SJSA1 (cell line): ENCODE measurements around the gene LRRC8E. TPM values are rescaled to one million over a fixed set of nuclear protein-coding genes. Genes with fewer than 3 reads are reported as not detected.
A peak's percentile ranks its signal among the peaks of the same experiment; 100 is the strongest.

Experiments used
- DNase-seq, 2 experiments: peaks; one replicate each; pipeline ENCODE4 v3.0.0-alpha.2; 2015 to 2020; ENCODE audit warnings: low spot score in 2 of 2, low read depth in 1 of 2
- H3K27ac ChIP-seq: fragments of 250-450 bp; sonication (Bioruptor Pico); 2 replicates; pipeline ENCODE4 v1.5.1; 2020; ENCODE audit warnings: mild to moderate bottlenecking, moderate library complexity
- H3K27me3 ChIP-seq: fragments of 250-450 bp; sonication (Bioruptor Pico); replicated peaks from 2 replicates; pipeline ENCODE4 v1.5.1; 2020; ENCODE audit warnings: mild to moderate bottlenecking, moderate library complexity
- H3K36me3 ChIP-seq: fragments of 250-450 bp; sonication (Bioruptor Pico); 2 replicates; pipeline ENCODE4 v1.5.1; 2020; ENCODE audit warnings: mild to moderate bottlenecking
- H3K4me1 ChIP-seq: fragments of 250-450 bp; sonication (Bioruptor Pico); replicated peaks from 2 replicates; pipeline ENCODE4 v1.6.1; 2021; ENCODE audit warnings: mild to moderate bottlenecking
- H3K4me3 ChIP-seq: fragments of 250-450 bp; sonication (Bioruptor Pico); 2 replicates; pipeline ENCODE4 v1.5.1; 2020; ENCODE audit warnings: mild to moderate bottlenecking
- H3K9me3 ChIP-seq: fragments of 250-450 bp; sonication (Bioruptor Pico); replicated peaks from 2 replicates; pipeline ENCODE4 v1.5.1; 2020; ENCODE audit warnings: mild to moderate bottlenecking
- total RNA-seq: library from RNA; depleted of rRNA; stranded (reverse); fragments of >200 nt; shearing (Covaris generic); gene quantifications from 2 replicates; pipeline ENCODE4 v1.2.3, GENCODE V29; 2014

Gene LRRC8E
- total RNA-seq, 1 experiment from 2014 or later, result 2.1 TPM

GRCh38 chr19:7897292-7897691, 9.0 kb downstream of the LRRC8E start:
- no peak overlapping the region for H3K4me3 ChIP-seq
- DNase-seq, result no peak
- H3K9me3 ChIP-seq, result no peaks in the 10 kb centered on the region
- no peaks in the 10 kb centered on the region for H3K27me3 ChIP-seq
- no peak overlapping the region for H3K27ac ChIP-seq
- no peaks in the 10 kb centered on the region for H3K36me3 ChIP-seq
- no peaks in the 10 kb centered on the region for H3K4me1 ChIP-seq

DNA sequence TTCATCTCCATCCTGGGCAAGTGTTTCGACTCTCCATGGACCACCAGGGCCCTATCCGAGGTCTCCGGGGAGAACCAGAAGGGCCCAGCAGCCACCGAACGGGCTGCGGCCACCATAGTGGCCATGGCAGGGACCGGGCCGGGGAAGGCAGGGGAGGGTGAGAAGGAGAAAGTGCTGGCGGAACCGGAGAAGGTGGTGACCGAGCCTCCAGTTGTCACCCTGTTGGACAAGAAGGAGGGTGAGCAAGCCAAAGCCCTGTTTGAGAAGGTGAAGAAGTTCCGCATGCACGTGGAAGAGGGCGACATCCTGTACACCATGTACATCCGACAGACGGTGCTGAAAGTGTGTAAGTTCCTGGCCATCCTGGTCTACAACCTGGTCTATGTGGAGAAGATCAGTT, 10.7 kb downstream of the LRRC8E start:
- Histone ChIP-seq H3K4me3 (no peak overlapping the region), H3K9me3 (no peaks in the 10 kb centered on the region), H3K4me1 (peaks cover 8% of the 10 kb centered on the region), H3K36me3 (no peaks in the 10 kb centered on the region), H3K27ac (no peak overlapping the region), H3K27me3 (no peaks in the 10 kb centered on the region)
- DNase-seq, result no peak

- Histone ChIP-seq H3K4me1 (peaks cover 15% of the 10 kb centered on the region), H3K27ac (no peak overlapping the region), H3K36me3 (peaks cover 9% of the 10 kb centered on the region; the same call in 1 of the 2 replicates), H3K4me3 (no peak overlapping the region), H3K27me3 (no peaks in the 10 kb centered on the region), H3K9me3 (no peaks in the 10 kb centered on the region)
- DNase-seq, result no peak
These were observed 11.6 kb downstream of the LRRC8E start for GRCh38 chr19:7899751-7900378.

DNA sequence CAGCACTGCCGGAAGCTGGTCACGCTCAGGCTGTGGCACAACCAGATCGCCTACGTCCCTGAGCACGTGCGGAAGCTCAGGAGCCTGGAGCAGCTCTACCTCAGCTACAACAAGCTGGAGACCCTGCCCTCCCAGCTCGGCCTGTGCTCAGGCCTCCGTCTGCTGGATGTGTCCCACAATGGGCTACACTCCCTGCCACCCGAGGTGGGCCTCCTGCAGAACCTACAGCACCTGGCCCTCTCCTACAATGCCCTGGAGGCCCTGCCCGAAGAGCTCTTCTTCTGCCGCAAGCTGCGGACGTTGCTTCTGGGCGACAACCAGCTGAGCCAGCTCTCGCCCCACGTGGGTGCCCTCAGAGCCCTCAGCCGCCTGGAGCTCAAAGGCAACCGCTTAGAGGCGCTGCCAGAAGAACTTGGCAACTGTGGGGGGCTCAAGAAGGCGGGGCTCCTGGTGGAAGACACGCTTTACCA, 12.1 kb downstream of the LRRC8E start:
- peaks cover 16% of the 10 kb centered on the region for H3K4me1 ChIP-seq
- DNase-seq, result no peak
- H3K27me3 ChIP-seq, result no peaks in the 10 kb centered on the region
- peaks cover 9% of the 10 kb centered on the region; the same call in 1 of the 2 replicates for H3K36me3 ChIP-seq
- H3K9me3 ChIP-seq, result no peaks in the 10 kb centered on the region
- no peak overlapping the region for H3K4me3 ChIP-seq
- no peak overlapping the region for H3K27ac ChIP-seq

GRCh38 chr19:7900931-7901330, 12.6 kb downstream of the LRRC8E start:
- H3K9me3 ChIP-seq, result no peaks in the 10 kb centered on the region
- DNase-seq, result no peak
- peaks cover 12% of the 10 kb centered on the region for H3K36me3 ChIP-seq
- H3K4me3 ChIP-seq, result no peak overlapping the region
- no peaks in the 10 kb centered on the region for H3K27me3 ChIP-seq
- H3K4me1 ChIP-seq, result peaks cover 16% of the 10 kb centered on the region
- H3K27ac ChIP-seq, result no peak overlapping the region

- no peak overlapping the region for H3K4me3 ChIP-seq
- H3K27ac ChIP-seq, result no peak overlapping the region
- DNase-seq, result no peak
- no peaks in the 10 kb centered on the region for H3K27me3 ChIP-seq
- peaks cover 16% of the 10 kb centered on the region for H3K4me1 ChIP-seq
- H3K9me3 ChIP-seq, result no peaks in the 10 kb centered on the region
- H3K36me3 ChIP-seq, result peaks cover 16% of the 10 kb centered on the region
These were observed 13.0 kb downstream of the LRRC8E start for GRCh38 chr19:7901337-7901736.

DNA sequence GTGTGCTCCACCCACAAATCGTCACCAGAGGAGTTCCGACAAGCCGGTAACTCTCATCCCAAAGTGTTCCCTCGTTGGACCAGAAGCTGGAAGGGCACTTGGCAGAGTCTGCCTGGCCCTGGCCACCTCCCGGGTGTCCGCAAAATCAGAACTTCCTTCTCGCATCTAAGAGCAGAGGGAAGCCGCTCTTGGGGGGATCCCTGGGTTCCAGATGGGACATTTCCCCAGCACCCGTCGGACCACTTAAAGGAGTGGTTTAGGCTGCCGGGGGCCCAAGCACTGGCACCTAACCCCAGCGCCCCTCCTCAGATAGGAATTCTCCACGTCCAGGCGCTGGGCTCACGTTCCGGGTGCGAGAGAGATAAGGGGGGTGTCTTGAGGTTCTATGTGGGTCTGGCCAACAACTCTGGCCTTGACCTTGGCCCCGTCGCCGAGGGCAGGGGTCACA, 14.5 kb downstream of the LRRC8E start:
- Histone ChIP-seq H3K9me3 (no peaks in the 10 kb centered on the region), H3K27ac (no peak overlapping the region), H3K27me3 (no peaks in the 10 kb centered on the region)

DNA sequence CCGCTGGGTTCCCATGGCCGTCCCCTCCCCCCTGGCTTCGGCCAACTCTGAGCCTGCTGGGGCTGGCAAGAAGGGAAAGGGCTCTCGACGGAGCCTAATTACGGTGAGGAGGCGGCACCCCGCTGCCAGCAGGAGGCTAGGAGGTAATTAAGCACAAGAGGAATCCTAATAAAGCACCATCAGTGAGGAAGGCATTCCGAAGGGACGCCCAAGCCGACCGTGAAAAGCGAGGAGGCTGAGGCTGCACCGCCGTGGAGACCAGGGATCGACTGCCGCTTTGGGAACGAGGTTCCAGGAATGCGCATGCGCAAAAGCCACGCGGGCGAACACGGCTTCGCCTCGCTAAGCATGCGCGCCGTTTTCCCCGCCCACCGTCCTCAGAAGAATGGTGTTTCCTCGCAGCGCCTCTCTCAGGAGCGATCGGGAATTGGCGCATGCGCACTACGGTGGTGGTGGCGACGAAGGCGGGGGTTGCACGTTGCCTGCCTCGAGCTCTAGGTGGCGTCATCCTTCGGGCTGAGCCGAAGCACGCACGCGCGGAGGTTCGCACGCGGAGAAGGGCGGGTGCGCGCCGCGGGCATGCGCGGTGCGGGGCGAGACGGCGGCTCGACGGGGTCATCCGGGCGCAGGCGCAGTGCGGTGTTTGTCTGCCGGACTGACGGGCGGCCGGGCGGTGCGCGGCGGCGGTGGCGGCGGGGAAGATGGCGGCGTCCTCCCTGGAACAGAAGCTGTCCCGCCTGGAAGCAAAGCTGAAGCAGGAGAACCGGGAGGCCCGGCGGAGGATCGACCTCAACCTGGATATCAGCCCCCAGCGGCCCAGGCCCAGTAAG, 15.1 kb downstream of the LRRC8E start, which contains the start of gene MAP2K7:
TSS of gene MAP2K7 (plus strand) at position 634 of the 830 bp plus-strand sequence. CDS start at position 702, 68 bp downstream.
- Histone ChIP-seq H3K9me3 (no peaks in the 10 kb centered on the region), H3K4me1 (peaks cover 16% of the 10 kb centered on the region), H3K36me3 (peaks cover 23% of the 10 kb centered on the region), H3K4me3 (peak within 1 kb of the TSS; percentile 91), H3K27ac (peak within 1 kb of the TSS; percentile 56), H3K27me3 (no peaks in the 10 kb centered on the region)
- DNase-seq, result peak; percentile 100

More for the DNA sequence above, 14.5 kb downstream of the LRRC8E start:
- Histone ChIP-seq H3K36me3 (peaks cover 23% of the 10 kb centered on the region), H3K4me3 (peak overlapping the region; percentile 91), H3K4me1 (peaks cover 16% of the 10 kb centered on the region)
- no peak for DNase-seq

GRCh38 chr19:7904074-7905020, 16.0 kb downstream of the LRRC8E start:
- DNase-seq, result peak; percentile 54 to 56
- peak overlapping the region; percentile 56 for H3K27ac ChIP-seq
- H3K4me3 ChIP-seq, result peak overlapping the region; percentile 91
- no peaks in the 10 kb centered on the region for H3K9me3 ChIP-seq
- H3K36me3 ChIP-seq, result peaks cover 28% of the 10 kb centered on the region
- peaks cover 16% of the 10 kb centered on the region for H3K4me1 ChIP-seq
- H3K27me3 ChIP-seq, result no peaks in the 10 kb centered on the region

- no peak for DNase-seq
These were observed 17.0 kb downstream of the LRRC8E start for GRCh38 chr19:7905268-7905667.

GRCh38 chr19:7905859-7906258, 17.5 kb downstream of the LRRC8E start:
- no peaks in the 10 kb centered on the region for H3K27me3 ChIP-seq
- no peak overlapping the region for H3K4me3 ChIP-seq
- DNase-seq, result no peak
- H3K36me3 ChIP-seq, result peaks cover 40% of the 10 kb centered on the region
- H3K9me3 ChIP-seq, result no peaks in the 10 kb centered on the region
- peaks cover 16% of the 10 kb centered on the region for H3K4me1 ChIP-seq
- H3K27ac ChIP-seq, result no peak overlapping the region

More at GRCh38 chr19:7905268-7905667, 17.0 kb downstream of the LRRC8E start:
- Histone ChIP-seq H3K36me3 (peaks cover 34% of the 10 kb centered on the region), H3K4me1 (peaks cover 16% of the 10 kb centered on the region), H3K27me3 (no peaks in the 10 kb centered on the region), H3K4me3 (no peak overlapping the region), H3K27ac (no peak overlapping the region), H3K9me3 (no peaks in the 10 kb centered on the region)

- Histone ChIP-seq H3K27me3 (no peaks in the 10 kb centered on the region), H3K4me3 (no peak overlapping the region), H3K36me3 (peaks cover 50% of the 10 kb centered on the region), H3K27ac (no peak overlapping the region), H3K9me3 (no peaks in the 10 kb centered on the region), H3K4me1 (peaks cover 16% of the 10 kb centered on the region)
- no peak for DNase-seq
These were observed 18.8 kb downstream of the LRRC8E start for GRCh38 chr19:7907122-7907521.

- H3K27me3 ChIP-seq, result no peaks in the 10 kb centered on the region
- peaks cover 16% of the 10 kb centered on the region for H3K4me1 ChIP-seq
- H3K36me3 ChIP-seq, result peaks cover 52% of the 10 kb centered on the region
- H3K27ac ChIP-seq, result no peak overlapping the region
- DNase-seq, result no peak
- H3K9me3 ChIP-seq, result no peaks in the 10 kb centered on the region
- no peak overlapping the region for H3K4me3 ChIP-seq
These were observed 19.2 kb downstream of the LRRC8E start for GRCh38 chr19:7907544-7907943.
